Measurements from ENCODE around the gene SGMS1.
"Not testable (repeated sequence)": the region's sequence is repeated elsewhere in the genome, so short reads cannot be mapped to it uniquely, and the experiment has no call there.

SGMS1 gene

DNA sequence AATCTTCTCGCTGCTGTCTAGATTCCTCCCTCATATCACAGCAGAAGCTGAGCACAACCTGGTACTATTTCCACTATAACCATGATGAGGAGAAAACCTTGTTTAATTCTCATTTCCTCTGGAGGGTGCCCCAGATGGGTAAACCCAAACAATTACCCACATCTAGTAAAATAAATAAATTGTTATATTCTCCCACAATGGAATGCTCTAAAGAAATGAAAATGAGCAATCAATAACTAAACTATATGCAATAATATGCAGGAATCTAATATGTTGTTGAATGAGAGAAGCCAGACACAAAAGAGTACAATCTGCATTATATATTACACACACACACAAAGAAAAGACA lies 37.0 kb downstream of the SGMS1 start:
- intact Hi-C loops (cut with DNase I), result no loop called here
- DNase-seq, result no peak

GRCh38 chr10:50585921-50586739 lies 37.6 kb downstream of the SGMS1 start:
- no peak for DNase-seq
- intact Hi-C loops (cut with DNase I), result no loop called here

GRCh38 chr10:50582766-50583762 lies 40.7 kb downstream of the SGMS1 start:
- DNase-seq, result no peak
- intact Hi-C loops (cut with DNase I), result no loop called here

DNA sequence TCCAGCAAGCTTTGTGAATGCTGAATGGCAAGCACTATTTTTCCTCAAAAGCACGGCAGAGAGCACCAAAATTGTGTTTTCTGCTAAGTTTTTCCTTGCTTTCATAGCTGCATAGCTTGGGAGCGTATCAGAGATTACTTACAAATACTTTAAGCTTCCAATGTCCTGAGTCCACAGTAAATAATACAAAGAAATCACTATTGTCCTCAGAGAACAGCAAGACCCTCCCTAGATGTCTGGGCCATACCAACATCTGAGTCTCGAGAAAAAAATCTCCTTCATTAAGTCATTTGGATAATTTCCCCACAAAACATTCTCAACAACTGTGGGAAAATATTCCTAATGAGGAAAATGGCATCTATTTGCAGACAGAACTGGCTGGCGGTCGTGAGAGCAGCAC lies 41.7 kb downstream of the SGMS1 start:
- no peak for DNase-seq

DNA sequence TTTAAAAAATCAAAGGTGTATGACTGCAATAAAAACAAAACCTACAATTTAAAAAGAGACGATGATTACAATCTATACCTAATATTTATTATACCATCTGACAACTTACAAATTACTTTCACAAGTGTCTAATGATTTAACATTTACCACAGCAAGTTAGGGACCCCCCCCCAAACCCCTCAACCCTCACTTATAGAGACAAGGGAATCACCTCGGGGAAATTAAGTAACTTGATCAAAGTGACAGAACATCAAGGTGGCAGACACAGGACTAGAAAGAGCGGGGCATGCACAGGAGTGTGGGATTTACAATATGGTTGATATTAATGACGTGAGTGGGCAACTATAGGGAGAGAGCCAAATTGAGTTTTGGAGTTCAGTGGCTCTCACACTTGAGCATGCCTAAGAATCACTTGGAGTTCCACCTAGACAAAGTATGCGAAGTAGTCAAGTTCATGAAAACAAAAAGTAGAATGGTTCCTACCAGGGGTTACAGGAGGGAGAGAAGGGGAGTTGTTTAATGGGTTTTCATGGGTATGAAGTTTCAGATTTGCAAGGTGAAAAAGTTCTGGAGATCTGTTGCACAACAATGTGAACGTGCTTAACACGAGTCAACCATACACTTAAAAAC lies 43.4 kb downstream of the SGMS1 start:
- no peak for DNase-seq
- intact Hi-C loops (cut with DNase I), result no loop called here

More for the DNA sequence above, 41.7 kb downstream of the SGMS1 start:
- intact Hi-C loops (cut with DNase I), result no loop called here

DNA sequence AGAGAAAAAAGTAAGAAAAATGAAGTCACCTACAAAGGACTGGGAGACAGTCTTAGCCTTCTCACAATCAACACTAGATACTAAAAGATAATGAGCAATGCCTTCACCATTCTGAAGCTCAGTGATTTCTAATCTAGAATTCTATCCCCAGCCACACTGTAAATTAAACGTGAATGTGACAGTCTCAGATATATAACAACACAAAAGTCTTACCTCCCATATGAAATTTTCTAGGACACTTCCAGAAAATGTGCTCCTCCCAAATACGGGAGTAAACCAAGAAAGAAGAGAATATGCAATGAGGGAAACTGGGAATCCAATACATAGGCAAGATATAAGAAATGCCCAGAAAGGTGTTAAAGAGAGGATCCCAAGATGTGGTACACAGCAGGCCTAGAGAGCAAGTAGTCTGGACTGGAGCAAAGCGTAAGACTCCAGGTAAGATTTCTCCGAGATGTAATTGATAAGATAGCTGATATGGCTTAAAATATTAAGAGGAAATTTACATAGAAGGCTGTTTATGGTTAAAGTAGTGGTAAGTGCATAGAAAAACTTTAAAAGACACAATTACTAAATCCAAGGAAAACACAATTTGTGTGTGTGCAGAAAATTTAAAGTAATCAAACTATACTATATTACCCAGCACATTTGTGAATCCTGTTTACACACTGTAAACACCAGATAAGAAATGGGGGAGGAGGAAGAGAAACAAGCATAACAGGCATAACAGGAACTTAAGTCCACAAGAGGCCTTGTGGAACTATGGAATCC lies 44.1 kb downstream of the SGMS1 start:
- no peak for DNase-seq
- intact Hi-C loops (cut with DNase I), result loop anchor here (5.0 kb wide), 1 partner anchor 43 kb away; the partner anchor contains the start of gene SGMS1

DNA sequence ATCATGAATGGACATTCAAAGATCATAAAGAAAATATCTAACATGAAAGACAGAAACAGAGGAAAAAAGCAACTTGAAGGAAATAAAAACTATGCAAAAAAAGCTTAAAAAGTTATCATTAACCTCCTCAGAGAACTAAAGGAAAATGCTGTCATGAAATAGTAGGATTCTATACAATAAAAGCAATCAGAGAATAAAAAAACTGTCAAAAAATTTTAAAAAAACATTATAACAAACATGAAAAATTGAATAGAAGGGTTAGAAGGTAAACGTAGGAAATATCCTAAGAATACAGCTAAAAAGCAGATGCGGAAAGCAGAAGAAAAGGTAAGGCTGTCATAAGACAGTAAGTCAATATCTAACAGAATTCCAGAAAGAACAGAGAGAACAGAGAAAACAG lies 44.8 kb downstream of the SGMS1 start:
- no peak for DNase-seq
- intact Hi-C loops (cut with DNase I), result loop anchor here (5.0 kb wide), 1 partner anchor 43 kb away; the partner anchor contains the start of gene SGMS1

- intact Hi-C loops (cut with DNase I), result loop anchor here (5.0 kb wide), 1 partner anchor 44 kb away; the partner anchor contains the start of gene SGMS1
- peak in 2 of 10 donors; percentile 13 to 19 for DNase-seq
Observed at GRCh38 chr10:50577681-50578350, 45.9 kb downstream of the SGMS1 start.

DNA sequence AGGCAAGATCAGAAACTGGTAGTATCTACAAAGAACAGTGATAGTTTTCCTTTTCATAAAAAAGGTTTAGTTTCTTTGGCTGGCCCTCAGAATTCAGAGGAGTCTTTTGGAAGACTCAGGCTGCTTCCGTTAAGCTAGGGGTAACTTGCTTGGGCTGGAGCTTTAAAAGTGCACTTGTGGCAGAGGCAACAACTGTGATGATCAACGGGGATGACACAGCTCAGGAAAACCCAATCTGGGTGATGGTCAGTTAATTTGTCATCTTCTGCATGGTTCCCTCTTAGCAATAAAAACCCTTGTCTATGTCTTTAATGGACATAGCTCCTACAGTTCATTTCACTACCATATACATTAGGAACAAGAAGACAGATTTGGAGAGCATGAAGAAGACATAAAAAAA lies 46.7 kb downstream of the SGMS1 start:
- intact Hi-C loops (cut with DNase I), result loop anchor here (5.0 kb wide), 1 partner anchor 45 kb away; the partner anchor contains the start of gene SGMS1
- no peak for DNase-seq

DNA sequence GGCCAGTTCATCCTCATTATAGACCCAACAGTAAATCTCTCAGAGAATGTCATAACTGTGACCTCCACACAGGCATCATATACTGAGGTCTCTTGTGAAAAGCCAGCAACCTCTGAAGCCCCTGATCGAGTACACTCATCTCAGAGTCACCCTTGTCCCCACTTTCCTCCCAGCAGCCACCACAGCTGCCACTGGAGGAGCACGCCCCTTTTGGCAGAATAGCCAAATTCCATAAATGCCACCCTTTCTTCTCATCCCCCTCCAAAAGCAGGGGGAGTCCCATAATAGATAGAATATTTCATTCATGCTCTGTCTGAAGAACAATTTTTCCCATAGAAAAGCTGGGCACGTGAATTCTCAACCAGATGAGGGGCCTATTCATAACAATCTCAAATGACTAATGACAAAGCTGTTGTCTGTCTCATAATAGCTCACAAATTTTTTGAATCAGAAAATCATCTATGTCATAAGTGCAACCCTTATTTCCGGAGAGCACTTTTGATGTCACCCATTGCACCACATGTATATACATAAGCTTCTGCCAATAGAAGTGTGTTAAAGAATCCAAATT lies 47.4 kb downstream of the SGMS1 start:
- intact Hi-C loops (cut with DNase I), result loop anchor here (5.0 kb wide), 1 partner anchor 46 kb away; the partner anchor contains the start of gene SGMS1
- DNase-seq, result peak in 8 of 10 donors; percentile 47 to 93 (median 66)

GRCh38 chr10:50575477-50576244 lies 48.1 kb downstream of the SGMS1 start:
- intact Hi-C loops (cut with DNase I), result loop anchor here (5.0 kb wide), 1 partner anchor 47 kb away; the partner anchor contains the start of gene SGMS1
- DNase-seq, result no peak

DNA sequence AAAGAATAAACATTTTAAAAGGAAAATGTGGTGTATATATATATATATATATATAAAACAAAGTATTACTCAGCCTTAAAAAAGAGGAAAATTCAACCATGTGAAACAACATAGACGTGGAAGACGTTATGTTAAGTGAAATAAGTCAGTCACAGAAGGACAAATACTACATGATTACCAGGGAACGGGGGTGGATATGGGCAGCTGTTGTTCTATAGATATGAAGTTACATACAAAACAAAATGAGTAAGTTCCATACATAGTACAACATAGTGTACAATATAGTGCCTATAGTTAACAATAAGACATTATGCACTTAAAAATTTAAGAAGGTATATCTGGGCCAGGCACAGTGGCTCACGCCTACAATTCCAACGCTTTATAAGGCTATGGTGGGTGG lies 48.8 kb downstream of the SGMS1 start:
- intact Hi-C loops (cut with DNase I), result loop anchor here (5.0 kb wide), 1 partner anchor 47 kb away; the partner anchor contains the start of gene SGMS1
- no peak for DNase-seq

- intact Hi-C loops (cut with DNase I), result no loop called here
- no peak for DNase-seq
Observed at GRCh38 chr10:50574305-50574704, 49.5 kb downstream of the SGMS1 start.

GRCh38 chr10:50572017-50572491 lies 51.7 kb downstream of the SGMS1 start:
- intact Hi-C loops (cut with DNase I), result no loop called here
- DNase-seq, result no peak

GRCh38 chr10:50568750-50569149 lies 55.0 kb downstream of the SGMS1 start:
- intact Hi-C loops (cut with DNase I); DNase-seq: not testable (repeated sequence)

- intact Hi-C loops (cut with DNase I), result no loop called here
- peak in 7 of 10 donors; percentile 36 to 87 (median 51) for DNase-seq
Observed at GRCh38 chr10:50567384-50567783, 56.4 kb downstream of the SGMS1 start.

- intact Hi-C loops (cut with DNase I), result no loop called here
- DNase-seq, result no peak
Observed at GRCh38 chr10:50566150-50566549, 57.6 kb downstream of the SGMS1 start.
